ENCODE measurements around the gene SFRP4.

GRCh38 chr7:37960483-37960882 is 43.9 kb upstream of the SFRP4 start:
- TF ChIP-seq CTCF (IDR thresholded peaks at IDR 0.05): no peak
- no peak for TF ChIP-seq POLR2A (IDR thresholded peaks at IDR 0.05)

All from vagina (tissue), 2 donors.